GM12878 (cell line): ENCODE results near the gene TMEM126A. TPM values are rescaled to one million over a fixed set of nuclear protein-coding genes. Genes with fewer than 3 reads are reported as not detected.

Source experiments
- ATAC-seq: fragments of 200-7000 bp; cut with Tn5 transposase; 3 replicates; pipeline ENCODE4 v1.9.1; 2020; ENCODE audit warnings: mild to moderate bottlenecking, moderate library complexity
- BruUV-seq: library from RNA; stranded (reverse); fragments of 400-500 nt; replicated peaks from 2 replicates; lab custom pipeline; 2021; lab: Mats Ljungman, UMichigan
- CTCF ChIA-PET: fragments of 300-600 bp; sonication (Branson Sonifier 250); formaldehyde crosslinking; extraction: SDS; loops from one replicate; lab custom pipeline; 2021; ENCODE audit warnings: inconsistent platforms; lab: Yijun Ruan, JAX
- POLR2A ChIA-PET: fragments of 350-600 bp; formaldehyde crosslinking; extraction: SDS; loops from one replicate; lab custom pipeline; 2021; ENCODE audit warnings: inconsistent platforms; lab: Charles Lee
- RAD21 ChIA-PET: fragments of 300-600 bp; sonication (Branson Sonifier 250); formaldehyde crosslinking; loops from one replicate; lab custom pipeline; 2023; ENCODE audit warnings: antibody characterized with exemption; ENCODE audit not compliant: unreplicated experiment; lab: Charles Lee
- SMC1A ChIA-PET: fragments of 300-600 bp; sonication (Branson Sonifier 250); formaldehyde crosslinking; loops from one replicate; lab custom pipeline; 2023; ENCODE audit not compliant: unreplicated experiment, uncharacterized antibody; lab: Charles Lee
- DNase-seq: peaks from one replicate; pipeline ENCODE4 v3.0.0-alpha.2; 2011; ENCODE audit warnings: low read depth, low spot score
- FAIRE-seq: peaks from 3 replicates; lab custom pipeline; 2011; peaks lifted over from hg19 to GRCh38; lab: Jason Lieb, UNC
- H2AFZ ChIP-seq: 2 replicates; pipeline ENCODE4 v1.6.0; 2011; ENCODE audit warnings: low read depth, low read length, control low read depth; ENCODE audit not compliant: control insufficient read depth
- H3K27ac ChIP-seq: 2 replicates; pipeline ENCODE4 v1.5.1; 2011; ENCODE audit warnings: control low read depth; ENCODE audit not compliant: control insufficient read depth, insufficient read depth
- H3K27me3 ChIP-seq, 2 experiments: replicated peaks in 1 of 2; 2 replicates each; pipeline versions ENCODE4 v1.6.0 to v1.6.1; 2011; ENCODE audit warnings: low read length in 1 of 2; ENCODE audit not compliant: control insufficient read depth in 2 of 2, insufficient read depth in 2 of 2
- H3K36me3 ChIP-seq, 2 experiments: 2 replicates each; pipeline ENCODE4 v1.5.1; 2011; ENCODE audit warnings: low read length in 1 of 2; ENCODE audit not compliant: control insufficient read depth in 2 of 2, insufficient read depth in 2 of 2
- H3K4me1 ChIP-seq: 2 replicates; pipeline ENCODE4 v1.6.1; 2011; ENCODE audit warnings: mild to moderate bottlenecking, low read length, moderate library complexity, mixed read lengths; ENCODE audit not compliant: control insufficient read depth, insufficient read depth
- H3K4me2 ChIP-seq: 2 replicates; pipeline ENCODE4 v1.6.0; 2011; ENCODE audit warnings: control low read depth; ENCODE audit not compliant: control insufficient read depth, insufficient read depth
- H3K4me3 ChIP-seq: fragments of 200-600 bp; sonication (generic); 2 replicates; pipeline ENCODE4 v1.5.1; 2016
- H3K79me2 ChIP-seq: 2 replicates; pipeline ENCODE4 v1.6.0; 2011; ENCODE audit warnings: low read length; ENCODE audit not compliant: control insufficient read depth, insufficient read depth
- H3K9ac ChIP-seq: 2 replicates; pipeline ENCODE4 v1.8.0; 2011; ENCODE audit warnings: low read length, control low read depth, mixed read lengths; ENCODE audit not compliant: control insufficient read depth, insufficient read depth
- H3K9me3 ChIP-seq: replicated peaks from 3 replicates; pipeline ENCODE4 v1.5.1; 2011; ENCODE audit warnings: mild to moderate bottlenecking, low read length; ENCODE audit not compliant: control insufficient read depth, insufficient read depth
- H4K20me1 ChIP-seq: 2 replicates; pipeline ENCODE4 v1.6.0; 2011; ENCODE audit not compliant: control insufficient read depth, insufficient read depth
- CBX3 ChIP-seq: fragments of 200-600 bp; sonication (generic); IDR thresholded peaks from 2 replicates; pipeline ENCODE4 v1.6.1; 2016; ENCODE audit warnings: low read depth, borderline replicate concordance
- EED ChIP-seq: sonication (generic); IDR thresholded peaks from 2 replicates; pipeline ENCODE4 v1.6.1; 2016; ENCODE audit warnings: antibody characterized with exemption, low read depth
- FOS ChIP-seq: IDR thresholded peaks from 3 replicates; pipeline ENCODE4 v1.6.1; 2011; ENCODE audit warnings: borderline replicate concordance; ENCODE audit not compliant: insufficient read length; ENCODE audit errors: extremely low read depth
- HDGF ChIP-seq: fragments of 450-650 bp; IDR thresholded peaks from 2 replicates; pipeline ENCODE4 v1.6.1; 2016; ENCODE audit warnings: antibody characterized with exemption
- JUND ChIP-seq: IDR thresholded peaks from 2 replicates; pipeline ENCODE4 v1.6.1; 2012; ENCODE audit warnings: low read depth, mild to moderate bottlenecking, low read length, improper control_type of control experiment, moderate library complexity
- MEF2A ChIP-seq: IDR thresholded peaks from 2 replicates; pipeline ENCODE4 v1.6.1; 2011; ENCODE audit warnings: low read depth, mild to moderate bottlenecking, low read length, moderate library complexity; ENCODE audit not compliant: insufficient read depth
- MTA2 ChIP-seq: fragments of 450-650 bp; IDR thresholded peaks from 2 replicates; pipeline ENCODE4 v1.6.1; 2016; ENCODE audit warnings: low read depth, mild to moderate bottlenecking, moderate library complexity
- NFXL1 ChIP-seq: fragments of 450-650 bp; IDR thresholded peaks from 2 replicates; pipeline ENCODE4 v1.6.1; 2017; ENCODE audit warnings: antibody characterized with exemption, mild to moderate bottlenecking, borderline replicate concordance
- POLR2AphosphoS2 ChIP-seq: IDR thresholded peaks from 2 replicates; pipeline ENCODE4 v1.6.1; 2011; ENCODE audit warnings: low read depth, mild to moderate bottlenecking, low read length, improper control_type of control experiment, moderate library complexity
- RFX5 ChIP-seq: IDR thresholded peaks from 2 replicates; pipeline ENCODE4 v1.6.1; 2011; ENCODE audit warnings: low read depth, low read length, improper control_type of control experiment
- SMAD1 ChIP-seq: fragments of 450-650 bp; IDR thresholded peaks from 2 replicates; pipeline ENCODE4 v1.6.1; 2018; ENCODE audit warnings: mild to moderate bottlenecking, low read depth; ENCODE audit not compliant: partially characterized antibody
- ZNF384 ChIP-seq: IDR thresholded peaks from 2 replicates; pipeline ENCODE4 v1.6.1; 2012; ENCODE audit warnings: low read depth, mild to moderate bottlenecking, low read length, improper control_type of control experiment, borderline replicate concordance
- WGBS: methylation state at CpG from one replicate; pipeline ENCODE4 v1.1.6; 2016; ENCODE audit warnings: low lambda C conversion rate; ENCODE audit not compliant: insufficient replicate concordance, insufficient coverage; ENCODE audit errors: missing lambda C conversion rate; 5-methylcytosine and 5-hydroxymethylcytosine counted together
- in situ Hi-C: fragments of 300-500 bp; cut with MboI; formaldehyde crosslinking; loops from 9 replicates; pipeline ENCODE4 v1.14.3; 2018; ENCODE audit warnings: mixed read lengths
- intact Hi-C: fragments of 100-400 bp; cut with micrococcal nuclease; formaldehyde crosslinking; loops from one replicate; pipeline ENCODE4 v1.14.2; 2022; ENCODE audit not compliant: unreplicated experiment
- polyA plus RNA-seq, 11 experiments: library from polyadenylated mRNA; depleted of rRNA in 4 of 11; unstranded in 6 of 11; stranded (reverse) in 5 of 11; fragments of >200 nt; fragmentation: Nextera tagmentation in 4 of 11; fragmentation: Illumina TruSeq in 1 of 11; extraction: Ambion mirVana in 4 of 11; extraction: Trizol in 1 of 11; gene quantifications; 1 replicate in 1 of 11; 2 replicates in 10 of 11; pipeline versions ENCODE4 v1.2.1 to v1.2.3, GENCODE V29; 2011 to 2016; ENCODE audit warnings: inconsistent platforms in 2 of 11, missing spikeins in 2 of 11, low read depth in 1 of 11
- total RNA-seq, 4 experiments: library from RNA; depleted of rRNA in 3 of 4; stranded (reverse); fragments of >200 nt in 3 of 4; fragmentation: Illumina TruSeq in 1 of 4; extraction: Trizol in 1 of 4; gene quantifications; 2 replicates each; pipeline versions ENCODE4 v1.2.1 to v1.2.3, GENCODE V29; 2013 to 2021

Gene TMEM126A
- total and polyA plus RNA-seq, 10 of the 15 experiments (the other 5 are each of a cell fraction or from before 2014, with no cell fraction given) = 38.6 to 208 (median 71.7) TPM

DNA sequence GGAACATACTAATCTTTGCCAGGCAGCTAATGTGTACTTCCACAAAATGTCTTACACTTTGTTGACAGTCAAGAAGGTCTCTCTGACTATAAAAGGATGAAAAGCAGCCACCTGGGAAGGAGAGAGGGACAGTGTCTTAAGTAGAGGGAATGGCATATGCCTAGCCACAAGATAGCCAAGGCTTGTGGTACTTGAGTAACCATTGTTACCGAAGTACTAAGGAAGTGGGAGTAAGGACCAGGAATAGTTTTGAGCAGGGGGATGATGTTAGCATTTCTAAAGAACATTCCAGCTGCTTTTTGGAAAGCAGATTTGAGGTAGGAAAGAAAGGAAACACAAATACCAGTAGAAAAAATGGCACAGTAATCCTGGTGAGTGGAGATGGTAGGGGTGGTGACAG, 3.4 kb downstream of the TMEM126A start:
- Histone ChIP-seq H3K9ac (no peak overlapping the region), H3K36me3 (no peaks in the 10 kb centered on the region; a peak in 1 of 4 replicates), H3K4me3 (no peak overlapping the region), H3K9me3 (no peaks in the 10 kb centered on the region), H3K27me3 (no peaks in the 10 kb centered on the region), H2AFZ (no peak overlapping the region), H4K20me1 (no peaks in the 10 kb centered on the region), H3K4me2 (no peak overlapping the region), H3K4me1 (no peaks in the 10 kb centered on the region; the same call in 1 of the 2 replicates), H3K79me2 (peaks cover 18% of the 10 kb centered on the region), H3K27ac (no peak overlapping the region)
- DNase-seq (no peak), ATAC-seq (no peak), FAIRE-seq (no peak)
- ChIA-PET CTCF (interaction anchor here (1.2 kb wide), 1 partner anchor 11 kb away, joined by 3 read pairs; no protein-coding TSS in a partner anchor), RAD21 (no interaction called here), SMC1A (interaction anchor here (1.2 to 2.5 kb wide), 2 partner anchors 23 kb away, joined by 3 to 11 read pairs; partner anchors contain the start of genes DLG2 and TMEM126B), POLR2A (interaction anchor here (0.7 to 0.8 kb wide), 2 partner anchors 30 to 397 kb away, joined by 3 to 7 read pairs; no protein-coding TSS in a partner anchor)
- TSS peak; percentile 13 for BruUV-seq
- 38% methylated on average over 1 of the region's 1 CpG for WGBS
- in situ Hi-C loops (no loop called here), intact Hi-C loops (no loop called here)
- TF ChIP-seq SMAD1 (no peak), NFXL1 (no peak), HDGF (no peak), CBX3 (no peak), EED (no peak), MTA2 (no peak), POLR2AphosphoS2 (no peak), JUND (no peak), FOS (no peak), ZNF384 (no peak), RFX5 (no peak), MEF2A (no peak)
